NB4 (cell line): ENCODE measurements around the gene DRC3.

Experiments
- CTCF ChIP-seq: IDR thresholded peaks from one replicate; pipeline ENCODE4 v1.5.1; 2012; ENCODE audit warnings: low read depth, low read length
- MAX ChIP-seq: IDR thresholded peaks from 2 replicates; pipeline ENCODE4 v1.6.1; 2011; ENCODE audit warnings: low read depth, low read length
- POLR2A ChIP-seq: IDR thresholded peaks from 2 replicates; pipeline ENCODE4 v1.6.1; 2011; ENCODE audit warnings: mild to moderate bottlenecking; ENCODE audit not compliant: insufficient read length; ENCODE audit errors: extremely low read depth

- TF ChIP-seq CTCF, result no peak
- TF ChIP-seq POLR2A, result no peak
- TF ChIP-seq MAX, result no peak
Measured at GRCh38 chr17:17946093-17946492, 26.6 kb upstream of the DRC3 start.
